Upper lobe of left lung (tissue), 4 donors: ENCODE data around the gene OLIG2.

Experiments used
- EP300 ChIP-seq, 4 donors: sonication (generic); formaldehyde crosslinking; IDR thresholded peaks; one replicate each; pipeline ENCODE4 v1.5.1; 2017; ENCODE audit warnings: antibody characterized with exemption in 4 of 4, control low read depth in 2 of 4
- POLR2A ChIP-seq, 4 donors: fragments of 450-650 bp; IDR thresholded peaks; one replicate each; pipeline ENCODE4 v1.5.1; 2016 to 2017; ENCODE audit warnings: antibody characterized with exemption in 4 of 4, mild to moderate bottlenecking in 2 of 4
- TF ChIP-seq, protein P1 (sequence below), 6 experiments: fragments of 450-650 bp in 4 of 6; fragments of 200-600 bp in 2 of 6; sonication (generic) in 2 of 6; IDR thresholded peaks; one replicate each; pipeline ENCODE4 v1.5.1; 2016 to 2019; ENCODE audit warnings: antibody characterized with exemption in 6 of 6

DNA sequence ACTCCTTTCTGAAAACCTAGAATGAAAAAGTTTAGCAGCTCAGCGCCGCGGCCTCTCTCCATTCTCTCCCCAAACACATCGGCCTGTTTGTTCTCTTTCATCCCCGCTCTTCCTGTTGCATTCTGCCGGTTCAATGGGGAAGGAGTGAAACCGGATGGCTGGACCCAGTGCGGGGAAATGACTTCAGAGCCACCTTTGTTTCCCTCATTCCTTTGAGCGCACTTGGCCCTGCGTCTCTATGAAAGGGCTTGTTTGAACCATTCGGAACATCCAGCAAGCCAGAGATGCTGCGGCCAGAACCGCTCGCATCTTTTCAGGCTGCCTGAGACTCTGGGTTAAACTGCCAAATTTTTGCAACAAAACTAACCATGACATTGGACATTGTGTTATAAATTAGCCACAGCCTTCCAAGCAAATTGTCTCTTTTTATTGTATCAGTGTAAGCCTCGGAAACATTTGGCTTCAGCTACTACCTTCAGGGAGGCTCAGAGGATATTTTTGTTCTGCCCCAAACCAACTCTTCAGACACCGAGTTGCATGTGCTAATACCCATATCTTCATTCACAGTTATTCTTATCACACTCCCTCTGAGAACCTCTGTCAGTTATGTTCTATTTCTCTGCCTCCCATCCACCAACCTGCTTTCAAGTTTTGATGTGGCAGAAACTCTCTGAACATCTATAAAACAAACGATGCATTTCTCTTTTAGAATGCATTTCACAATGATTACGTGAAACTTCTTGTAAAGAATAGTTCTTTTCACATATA is 39.1 kb downstream of the OLIG2 start:
- TF ChIP-seq, protein P1, sequence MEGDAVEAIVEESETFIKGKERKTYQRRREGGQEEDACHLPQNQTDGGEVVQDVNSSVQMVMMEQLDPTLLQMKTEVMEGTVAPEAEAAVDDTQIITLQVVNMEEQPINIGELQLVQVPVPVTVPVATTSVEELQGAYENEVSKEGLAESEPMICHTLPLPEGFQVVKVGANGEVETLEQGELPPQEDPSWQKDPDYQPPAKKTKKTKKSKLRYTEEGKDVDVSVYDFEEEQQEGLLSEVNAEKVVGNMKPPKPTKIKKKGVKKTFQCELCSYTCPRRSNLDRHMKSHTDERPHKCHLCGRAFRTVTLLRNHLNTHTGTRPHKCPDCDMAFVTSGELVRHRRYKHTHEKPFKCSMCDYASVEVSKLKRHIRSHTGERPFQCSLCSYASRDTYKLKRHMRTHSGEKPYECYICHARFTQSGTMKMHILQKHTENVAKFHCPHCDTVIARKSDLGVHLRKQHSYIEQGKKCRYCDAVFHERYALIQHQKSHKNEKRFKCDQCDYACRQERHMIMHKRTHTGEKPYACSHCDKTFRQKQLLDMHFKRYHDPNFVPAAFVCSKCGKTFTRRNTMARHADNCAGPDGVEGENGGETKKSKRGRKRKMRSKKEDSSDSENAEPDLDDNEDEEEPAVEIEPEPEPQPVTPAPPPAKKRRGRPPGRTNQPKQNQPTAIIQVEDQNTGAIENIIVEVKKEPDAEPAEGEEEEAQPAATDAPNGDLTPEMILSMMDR (IDR thresholded peaks at IDR 0.05), result no peak
- TF ChIP-seq POLR2A (IDR thresholded peaks at IDR 0.05) (no peak), EP300 (IDR thresholded peaks at IDR 0.05) (no peak)
